Measurements from ENCODE around the gene PUSL1. TPM values are rescaled to one million over a fixed set of nuclear protein-coding genes. Genes with fewer than 3 reads are reported as not detected.
"Not testable (repeated sequence)": the region's sequence is repeated elsewhere in the genome, so short reads cannot be mapped to it uniquely, and the experiment has no call there.

Gene PUSL1
- total RNA-seq, 4 donors from 2014 or later = 20.0 to 52.5 (median 33.2) TPM

GRCh38 chr1:1313500-1314236 is 5.3 kb downstream of the PUSL1 start:
- Histone ChIP-seq H3K27ac (no peak overlapping the region), H3K36me3 (peaks cover 34 to 74% (median 34%) of the 10 kb centered on the region in 3 donors), H3K4me1 (peaks cover 31 to 64% (median 33%) of the 10 kb centered on the region in 3 donors), H3K27me3 (no peaks in the 10 kb centered on the region), H3K4me3 (no peak overlapping the region), H3K9me3 (no peaks in the 10 kb centered on the region)
- intact Hi-C loops (cut with DNase I) = no loop called here
- DNase-seq = no peak
- WGBS, 2 donors = 71 to 85% methylated on average over 6 of the region's 37 CpGs
- TF ChIP-seq POLR2A (IDR thresholded peaks at IDR 0.05) (no peak), CTCF (IDR thresholded peaks at IDR 0.05) (no peak)

GRCh38 chr1:1314237-1314586 is 5.8 kb downstream of the PUSL1 start:
- Histone ChIP-seq H3K36me3 (peaks cover 38 to 79% (median 39%) of the 10 kb centered on the region in 3 donors), H3K9me3 (no peaks in the 10 kb centered on the region), H3K27me3 (no peaks in the 10 kb centered on the region), H3K4me1 (peaks cover 35 to 64% (median 35%) of the 10 kb centered on the region in 3 donors), H3K4me3 (no peak overlapping the region), H3K27ac (no peak overlapping the region)
- intact Hi-C loops (cut with DNase I) = no loop called here
- WGBS, 2 donors = no CpG with 5 or more reads among the region's 15 CpGs
- DNase-seq = no peak
- no peak for TF ChIP-seq POLR2A (IDR thresholded peaks at IDR 0.05)
- no peak for TF ChIP-seq CTCF (IDR thresholded peaks at IDR 0.05)

- H3K4me3 ChIP-seq = no peak overlapping the region
- H3K27ac ChIP-seq = peak overlapping the region in 1 of 4 donors; percentile 17
- TF ChIP-seq POLR2A (IDR thresholded peaks at IDR 0.05) = no peak
- TF ChIP-seq CTCF (IDR thresholded peaks at IDR 0.05) = no peak
- intact Hi-C loops (cut with DNase I) = no loop called here
- no peaks in the 10 kb centered on the region for H3K27me3 ChIP-seq
- H3K36me3 ChIP-seq = peaks cover 39 to 85% (median 40%) of the 10 kb centered on the region in 3 donors
- 88 to 95% methylated on average over 11 to 22 of the region's 23 CpGs for WGBS, 2 donors
- DNase-seq = no peak
- no peaks in the 10 kb centered on the region for H3K9me3 ChIP-seq
- peaks cover 29 to 64% (median 29%) of the 10 kb centered on the region in 3 donors for H3K4me1 ChIP-seq
Measured at GRCh38 chr1:1314678-1315335, 6.4 kb downstream of the PUSL1 start.

- Histone ChIP-seq H3K27me3 (no peaks in the 10 kb centered on the region), H3K9me3 (no peaks in the 10 kb centered on the region), H3K27ac (peak overlapping the region in 1 of 4 donors; percentile 17), H3K36me3 (peaks cover 39 to 87% (median 40%) of the 10 kb centered on the region in 3 donors), H3K4me1 (peaks cover 22 to 62% (median 22%) of the 10 kb centered on the region in 3 donors), H3K4me3 (no peak overlapping the region)
- intact Hi-C loops (cut with DNase I) = no loop called here
- DNase-seq = no peak
- TF ChIP-seq POLR2A (IDR thresholded peaks at IDR 0.05) (no peak), CTCF (IDR thresholded peaks at IDR 0.05) (no peak)
- 81 to 84% methylated on average over 3 to 8 of the region's 26 CpGs for WGBS, 2 donors
Measured at GRCh38 chr1:1315435-1315954, 7.1 kb downstream of the PUSL1 start.

- H3K27me3 ChIP-seq; H3K4me3 ChIP-seq; intact Hi-C loops (cut with DNase I); DNase-seq; H3K9me3 ChIP-seq: not testable (repeated sequence)
- 81 to 87% methylated on average over 8 of the region's 8 CpGs for WGBS, 2 donors
- H3K36me3 ChIP-seq = peaks cover 35 to 87% (median 40%) of the 10 kb centered on the region in 3 donors
- H3K27ac ChIP-seq = peak overlapping the region in 1 of 4 donors; percentile 87
- peaks cover 15 to 62% (median 24%) of the 10 kb centered on the region in 3 donors for H3K4me1 ChIP-seq
Measured at GRCh38 chr1:1316199-1316598, 7.8 kb downstream of the PUSL1 start.
